Lower leg skin (tissue), 3 donors: ENCODE results near the gene ATP6V1F.

Experiments
- CTCF ChIP-seq, 3 donors: fragments of 450-650 bp; IDR thresholded peaks; one replicate each; pipeline ENCODE4 v1.5.1; 2016; ENCODE audit warnings: antibody characterized with exemption in 3 of 3, mild to moderate bottlenecking in 3 of 3, moderate library complexity in 2 of 3
- POLR2A ChIP-seq, 2 donors: fragments of 450-650 bp; IDR thresholded peaks; one replicate each; pipeline ENCODE4 v1.6.1; 2016 to 2017; ENCODE audit warnings: antibody characterized with exemption in 2 of 2, mild to moderate bottlenecking in 1 of 2, moderate library complexity in 1 of 2

GRCh38 chr7:128856001-128856718 is 6.5 kb upstream of the ATP6V1F start:
- no peak for TF ChIP-seq CTCF (IDR thresholded peaks at IDR 0.05)
- no peak for TF ChIP-seq POLR2A (IDR thresholded peaks at IDR 0.05)
